NCI-H1436 (cell line): ENCODE measurements around the gene FGFR3.
"Not testable (repeated sequence)": the region's sequence is repeated elsewhere in the genome, so short reads cannot be mapped to it uniquely, and the experiment has no call there.

Experiments
- DNase-seq: peaks from one replicate; lab custom pipeline; 2025; lab: John Stamatoyannopoulos, UW

FGFR3 gene

DNA sequence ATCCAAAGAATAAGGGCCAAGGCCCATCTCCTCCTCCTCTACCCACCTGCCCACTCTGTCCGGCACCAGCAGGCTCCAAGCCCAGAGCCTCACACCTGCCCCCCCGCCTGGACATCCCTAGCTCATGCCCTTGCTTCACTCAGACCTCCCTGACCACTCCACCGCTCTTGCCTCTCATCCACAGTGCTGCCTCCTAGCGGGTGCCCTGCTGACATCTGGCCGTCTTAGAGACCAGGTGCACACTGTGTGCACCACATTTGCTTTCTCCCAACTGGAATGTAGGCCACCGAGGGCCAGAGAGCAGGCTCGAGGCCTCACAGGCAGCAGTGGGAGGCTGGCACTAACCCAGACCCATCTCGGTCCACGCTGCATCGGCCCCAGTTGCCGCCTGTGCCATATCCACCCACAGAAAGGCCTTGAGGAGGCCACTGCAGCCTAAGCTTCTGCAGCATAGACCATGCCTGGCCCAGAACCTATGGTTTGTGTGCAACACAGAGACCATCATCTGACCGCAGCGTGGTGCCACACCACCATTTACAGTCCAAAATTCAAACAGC lies 49.3 kb downstream of the FGFR3 start:
- DNase-seq = no peak

DNA sequence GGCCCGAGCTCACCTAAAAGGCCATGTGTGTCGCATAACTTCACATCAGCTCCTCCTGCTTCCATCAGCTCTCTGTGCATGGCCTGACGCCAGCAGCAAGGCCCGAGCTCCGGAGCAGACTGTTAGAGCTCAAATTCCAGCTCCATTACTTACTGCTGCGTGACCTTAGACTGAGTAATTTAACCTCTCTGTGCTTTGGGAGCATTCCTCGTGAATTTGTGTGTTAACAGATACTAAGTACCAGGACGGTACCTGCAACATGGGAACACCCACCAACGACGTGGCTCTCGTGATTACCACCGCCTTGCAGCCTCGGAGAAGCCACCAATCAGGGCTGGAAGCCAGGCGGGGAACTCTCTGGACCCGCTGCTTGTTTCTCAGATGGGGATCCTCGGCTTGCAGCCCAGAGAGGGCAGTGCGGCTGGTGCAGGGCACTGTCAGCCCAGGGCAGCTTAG lies 49.9 kb downstream of the FGFR3 start:
- no peak for DNase-seq

DNA sequence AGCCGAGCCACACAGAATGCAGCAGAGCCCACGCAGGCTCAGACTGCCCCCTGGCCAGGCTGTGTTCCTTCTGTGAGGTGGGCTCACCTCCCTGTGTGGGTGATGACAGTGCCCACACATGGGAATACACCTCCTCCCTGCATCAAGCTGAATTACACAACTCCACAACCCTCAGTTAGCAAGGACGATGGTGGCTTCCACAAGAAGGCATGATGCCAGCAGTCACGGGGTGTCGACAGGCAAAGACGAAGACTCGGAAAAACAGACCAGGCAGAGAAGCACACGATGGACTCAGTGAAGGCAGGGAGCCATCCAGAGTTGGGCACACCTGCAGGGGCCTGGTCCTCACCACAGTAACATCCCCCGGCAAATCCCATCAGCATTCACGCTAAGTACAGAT lies 50.8 kb downstream of the FGFR3 start:
- no peak for DNase-seq

- DNase-seq = not testable (repeated sequence)
These were observed 51.5 kb downstream of the FGFR3 start for GRCh38 chr4:1844618-1845017.

GRCh38 chr4:1846580-1846979 lies 53.5 kb downstream of the FGFR3 start:
- no peak for DNase-seq

- no peak for DNase-seq
These were observed 57.2 kb downstream of the FGFR3 start for GRCh38 chr4:1850276-1850675.

DNA sequence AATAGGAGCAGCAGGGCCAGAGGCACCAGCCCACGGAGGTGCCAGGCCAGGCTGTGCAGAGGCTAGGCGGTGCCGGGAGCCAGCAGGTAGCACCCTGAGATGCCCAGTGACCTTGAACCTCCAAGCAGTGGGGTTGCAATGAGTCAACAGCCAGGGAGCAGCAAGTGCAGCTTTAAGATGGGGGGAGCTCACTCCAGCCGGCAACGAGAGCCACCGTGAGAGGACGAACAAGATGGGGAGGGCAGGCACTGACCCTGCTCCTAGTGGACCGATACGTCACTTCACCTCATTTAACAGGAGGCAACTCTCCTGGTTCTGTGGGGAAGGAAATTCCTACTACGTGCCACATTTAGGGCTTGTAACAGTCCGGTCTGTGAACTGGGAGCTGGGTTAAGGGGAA lies 58.1 kb downstream of the FGFR3 start:
- no peak for DNase-seq

DNA sequence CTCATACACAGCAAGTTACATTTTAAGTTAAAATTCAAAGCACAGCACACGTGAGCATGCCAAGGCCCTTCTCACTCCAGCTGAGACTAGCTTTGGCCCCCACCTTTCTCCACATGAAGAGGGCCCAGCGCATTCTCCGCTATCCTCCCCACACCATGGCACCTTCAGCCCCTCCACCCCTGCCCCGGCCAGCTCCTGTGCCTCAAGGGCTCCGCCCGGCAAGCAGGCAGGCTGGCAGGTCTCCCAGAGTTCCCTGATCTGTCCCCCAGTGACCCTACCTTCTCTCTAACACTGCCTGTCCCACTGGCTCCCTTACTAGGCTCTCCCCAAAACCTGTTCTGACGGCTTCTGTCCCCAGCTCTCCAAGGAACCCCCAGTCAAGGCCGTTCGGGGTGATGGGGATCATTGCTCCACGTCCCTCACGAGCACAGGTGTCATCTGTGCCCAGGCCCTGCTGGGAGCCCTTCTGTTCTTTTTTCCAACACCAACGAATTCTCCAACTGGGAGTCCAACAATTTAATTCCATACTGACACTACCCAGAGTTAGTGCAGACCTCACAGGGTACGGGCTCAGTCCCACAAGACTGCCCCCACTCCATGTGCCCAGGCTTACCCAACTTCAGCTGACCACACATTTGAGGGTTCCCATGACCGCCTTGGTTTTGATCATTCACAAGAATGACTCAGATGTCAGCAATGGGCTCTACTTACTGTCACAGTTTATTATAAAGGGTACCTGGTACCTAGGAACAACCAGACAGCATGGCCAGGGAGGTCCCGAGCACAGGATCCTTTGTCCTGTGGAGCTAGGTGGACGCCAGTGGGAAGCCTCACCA lies 58.7 kb downstream of the FGFR3 start:
- DNase-seq = no peak

- DNase-seq = no peak
These were observed 60.0 kb downstream of the FGFR3 start for GRCh38 chr4:1852904-1853623.

DNA sequence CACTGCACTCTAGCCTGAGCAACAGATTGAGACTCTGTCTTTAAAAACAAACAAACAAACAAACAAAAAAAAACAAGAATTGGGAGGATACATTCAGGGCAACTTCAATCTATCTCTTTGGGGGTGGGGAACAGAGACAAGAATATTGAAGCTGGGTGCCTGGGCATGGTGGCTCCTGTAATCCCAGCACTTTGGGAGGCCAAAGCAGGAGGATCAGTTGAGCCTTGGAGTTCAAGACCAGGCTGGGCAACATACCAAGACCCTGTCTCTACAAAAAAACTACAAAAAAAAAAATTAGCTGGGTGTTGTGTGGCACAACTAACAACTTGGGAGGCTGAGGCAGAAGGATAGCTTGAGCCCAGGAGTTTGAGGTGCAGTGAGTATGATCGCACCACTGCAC lies 61.7 kb downstream of the FGFR3 start:
- DNase-seq = no peak

DNA sequence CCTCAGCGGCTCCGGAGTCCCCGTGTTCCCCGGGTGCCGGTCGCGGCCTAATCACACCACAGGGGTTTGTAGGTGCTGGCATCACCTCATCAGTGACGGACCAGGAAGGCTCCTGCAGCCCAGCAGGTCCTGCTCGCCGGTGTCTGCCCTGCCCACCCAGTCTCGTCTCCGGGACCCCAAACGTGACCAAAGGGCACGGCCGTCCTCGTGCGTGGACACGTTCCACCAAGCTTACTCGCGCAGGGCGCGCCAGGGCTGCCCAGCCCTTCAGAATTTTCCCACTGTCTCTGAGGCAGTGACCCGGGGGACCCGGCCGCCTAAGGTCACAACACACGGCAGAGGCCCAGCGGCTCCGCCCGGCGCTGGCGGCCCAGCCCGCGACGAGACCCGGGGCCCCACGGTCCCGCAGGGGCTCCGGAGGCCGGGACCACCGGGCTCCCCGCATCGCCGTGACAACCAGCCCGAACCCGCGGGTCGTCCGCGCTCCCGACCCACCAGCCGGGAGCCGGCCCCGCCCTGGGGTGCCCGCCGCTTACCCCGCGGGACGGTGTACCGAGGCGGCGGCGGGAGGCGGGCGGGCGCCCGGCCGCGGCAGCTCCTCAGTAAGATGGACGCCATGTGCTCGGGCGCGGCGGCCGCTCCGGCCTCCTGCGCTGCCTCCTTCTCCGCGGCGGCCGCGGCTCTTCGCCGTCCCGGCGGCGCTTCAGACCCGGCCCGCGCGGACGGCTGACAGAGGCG lies 62.4 kb downstream of the FGFR3 start:
- DNase-seq = no peak

DNA sequence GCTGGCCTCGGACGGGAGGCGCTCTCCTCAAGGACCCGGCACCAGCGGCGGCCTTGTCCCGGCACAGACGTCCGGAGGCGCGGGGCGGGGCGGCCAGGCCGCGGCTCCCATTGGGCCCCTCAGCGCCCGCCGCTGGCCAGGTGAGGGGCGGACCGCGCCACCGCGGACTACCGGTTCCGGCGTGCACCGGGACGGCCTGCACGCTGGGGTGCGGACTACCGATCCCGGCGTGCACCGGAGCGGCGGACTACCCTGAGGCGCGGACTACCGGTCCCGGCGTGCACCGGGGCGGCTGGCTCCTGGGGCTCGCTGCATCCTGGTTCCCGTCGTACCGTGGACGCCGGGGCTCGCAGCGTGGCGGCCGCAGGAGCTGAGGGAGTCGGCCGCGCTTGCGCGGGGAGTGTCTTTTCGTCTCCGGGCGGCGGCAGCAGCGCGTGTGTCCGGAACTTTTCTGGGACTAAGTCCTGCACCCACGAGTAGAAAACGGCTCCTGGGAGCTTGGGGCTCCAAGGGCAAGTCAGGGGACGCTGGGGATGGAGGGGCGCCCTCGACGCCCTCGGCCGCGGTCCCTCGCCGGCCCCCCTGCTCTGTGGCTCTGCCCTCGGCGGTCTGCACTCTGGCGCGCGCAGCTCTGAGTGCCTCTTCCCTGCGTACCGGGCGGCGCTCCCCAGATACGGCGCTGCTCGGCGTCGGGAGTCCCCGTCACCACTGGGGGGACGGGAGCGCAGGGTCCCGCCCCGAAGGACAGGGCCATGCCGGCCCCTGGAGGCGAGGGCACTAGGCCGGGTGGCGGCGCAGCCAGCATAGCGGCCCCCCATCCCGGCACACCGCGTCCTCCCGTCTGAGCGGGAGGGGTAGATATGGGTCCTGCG lies 63.2 kb downstream of the FGFR3 start, which contains the start of gene LETM1:
Gene LETM1, minus strand, starts transcription at position 86 of the 872 bp plus-strand sequence. CDS start 206 bp downstream, outside the sequence.
- DNase-seq = peak; percentile 86

DNA sequence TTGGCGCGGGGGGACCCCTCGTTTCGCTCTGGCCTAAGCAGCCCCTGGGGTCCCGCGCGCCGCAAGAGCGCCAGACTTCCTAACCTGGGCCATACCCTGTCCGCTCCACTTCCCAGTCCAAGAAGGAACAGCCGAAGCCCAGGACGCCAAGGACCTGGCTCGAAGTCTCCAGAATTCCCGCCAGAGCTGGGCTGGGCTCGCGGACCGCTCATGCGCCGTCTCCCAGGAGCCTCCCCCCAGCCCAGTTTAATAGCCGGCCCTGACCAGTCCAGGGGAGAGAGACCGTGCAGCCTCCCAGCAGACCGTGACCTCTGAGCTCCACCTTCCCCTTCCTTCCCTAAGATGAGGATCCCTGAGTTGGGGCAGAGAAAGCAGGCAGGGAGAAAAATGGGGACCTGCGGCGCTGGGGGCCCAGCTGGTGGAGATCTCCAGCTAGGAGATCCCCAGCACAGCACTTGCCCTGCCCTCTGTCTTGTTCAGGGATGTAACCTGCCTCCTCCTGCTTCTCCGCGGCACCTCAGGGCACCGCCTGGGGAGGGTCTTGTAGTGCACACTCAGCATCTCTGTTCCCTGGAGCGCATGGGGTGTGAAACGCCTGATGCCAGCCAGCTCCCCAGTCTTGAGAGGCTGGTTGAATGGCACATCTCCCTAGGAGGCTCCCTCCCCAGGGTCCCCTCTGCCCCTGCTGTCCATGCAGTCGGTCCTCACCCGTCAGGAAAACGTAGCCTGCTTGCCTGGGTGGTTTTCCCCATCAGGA lies 64.0 kb downstream of the FGFR3 start:
- no peak for DNase-seq

DNA sequence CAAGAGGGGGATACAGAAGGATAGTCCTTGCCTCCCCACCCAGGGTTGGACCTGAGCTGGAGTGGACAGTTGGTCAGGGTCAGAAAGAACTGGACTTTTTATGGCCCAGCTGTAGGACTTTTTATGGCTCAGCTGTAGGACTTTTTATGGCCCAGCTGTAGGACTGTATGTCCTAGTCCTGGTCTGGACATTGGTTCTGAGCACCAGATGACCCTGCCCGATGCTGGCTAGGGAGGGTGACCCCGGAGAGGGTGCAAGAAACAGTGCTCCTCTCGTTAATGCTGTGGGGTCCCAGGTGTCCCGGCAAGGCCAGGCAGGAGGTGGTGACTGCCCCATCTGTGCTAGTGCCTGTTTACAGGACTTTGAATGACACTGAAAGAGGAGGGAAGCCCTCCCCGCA lies 64.8 kb downstream of the FGFR3 start:
- DNase-seq = no peak
